Gastroesophageal sphincter (tissue), 4 donors: ENCODE measurements around the gene HERPUD1. TPM values are rescaled to one million over a fixed set of nuclear protein-coding genes. Genes with fewer than 3 reads are reported as not detected.

ENCODE experiments used
- ATAC-seq: fragments of 150-250 bp; one replicate; pipeline ENCODE4 v1.9.1; 2016; ENCODE audit warnings: mild to moderate bottlenecking, moderate library complexity
- H3K27ac ChIP-seq, 4 donors: fragments of 200-600 bp; sonication (generic) in 3 of 4; 1 replicate in 3 of 4; 2 replicates in 1 of 4; pipeline ENCODE4 v1.5.1; 2016 to 2019
- H3K27me3 ChIP-seq: fragments of 200-600 bp; sonication (generic); one replicate; pipeline ENCODE4 v1.5.1; 2019
- H3K36me3 ChIP-seq, 2 donors: fragments of 200-600 bp; sonication (generic); one replicate each; pipeline ENCODE4 v1.5.1; 2019; ENCODE audit warnings: control low read depth in 1 of 2
- H3K4me1 ChIP-seq, 3 donors: fragments of 200-600 bp; sonication (generic); 1 replicate in 2 of 3; 2 replicates in 1 of 3; pipeline ENCODE4 v1.5.1; 2016 to 2019; ENCODE audit warnings: control low read depth in 2 of 3
- H3K4me3 ChIP-seq, 2 donors: fragments of 200-600 bp; sonication (generic); one replicate each; pipeline ENCODE4 v1.5.1; 2019; ENCODE audit warnings: mild to moderate bottlenecking in 1 of 2, moderate library complexity in 1 of 2
- H3K9me3 ChIP-seq, 3 donors: fragments of 200-600 bp; sonication (generic); one replicate each; pipeline ENCODE4 v1.5.1; 2017 to 2019; ENCODE audit warnings: control low read depth in 2 of 3
- EP300 ChIP-seq: sonication (generic); formaldehyde crosslinking; IDR thresholded peaks from one replicate; pipeline ENCODE4 v1.6.1; 2017; ENCODE audit warnings: antibody characterized with exemption, mild to moderate bottlenecking
- POLR2A ChIP-seq, 2 donors: fragments of 450-650 bp; IDR thresholded peaks; one replicate each; pipeline ENCODE4 v1.6.1; 2017; ENCODE audit warnings: antibody characterized with exemption in 2 of 2, mild to moderate bottlenecking in 2 of 2, moderate library complexity in 1 of 2
- POLR2AphosphoS5 ChIP-seq: sonication (generic); formaldehyde crosslinking; IDR thresholded peaks from one replicate; pipeline ENCODE4 v1.6.1; 2017; ENCODE audit warnings: antibody characterized with exemption
- WGBS, 2 donors: methylation state at CpG; one replicate each; pipeline ENCODE4 v1.1.5; 2018; ENCODE audit warnings: low coverage in 1 of 2; 5-methylcytosine and 5-hydroxymethylcytosine counted together
- total RNA-seq, 4 donors: library from RNA; depleted of rRNA; stranded (reverse); fragments of >200 nt; gene quantifications; one replicate each; pipeline ENCODE4 v1.1.0, GENCODE V29; 2016
- TF ChIP-seq, protein P1 (sequence below), 4 experiments: fragments of 200-600 bp in 2 of 4; fragments of 450-650 bp in 2 of 4; sonication (generic) in 1 of 4; IDR thresholded peaks; one replicate each; pipeline ENCODE4 v1.5.1; 2017 to 2019; ENCODE audit warnings: antibody characterized with exemption in 4 of 4, mild to moderate bottlenecking in 2 of 4, moderate library complexity in 2 of 4

The HERPUD1 gene
- total RNA-seq, 4 donors from 2014 or later: 41.2 to 87.5 (median 79.1) TPM

- no peaks in the 10 kb centered on the region for H3K4me1 ChIP-seq
- ATAC-seq: no peak
- H3K27ac ChIP-seq: no peak overlapping the region
- no peak overlapping the region for H3K4me3 ChIP-seq
- H3K9me3 ChIP-seq: no peaks in the 10 kb centered on the region
- TF ChIP-seq POLR2A (IDR thresholded peaks at IDR 0.05) (no peak), POLR2AphosphoS5 (no peak), EP300 (no peak)
- TF ChIP-seq, protein P1, sequence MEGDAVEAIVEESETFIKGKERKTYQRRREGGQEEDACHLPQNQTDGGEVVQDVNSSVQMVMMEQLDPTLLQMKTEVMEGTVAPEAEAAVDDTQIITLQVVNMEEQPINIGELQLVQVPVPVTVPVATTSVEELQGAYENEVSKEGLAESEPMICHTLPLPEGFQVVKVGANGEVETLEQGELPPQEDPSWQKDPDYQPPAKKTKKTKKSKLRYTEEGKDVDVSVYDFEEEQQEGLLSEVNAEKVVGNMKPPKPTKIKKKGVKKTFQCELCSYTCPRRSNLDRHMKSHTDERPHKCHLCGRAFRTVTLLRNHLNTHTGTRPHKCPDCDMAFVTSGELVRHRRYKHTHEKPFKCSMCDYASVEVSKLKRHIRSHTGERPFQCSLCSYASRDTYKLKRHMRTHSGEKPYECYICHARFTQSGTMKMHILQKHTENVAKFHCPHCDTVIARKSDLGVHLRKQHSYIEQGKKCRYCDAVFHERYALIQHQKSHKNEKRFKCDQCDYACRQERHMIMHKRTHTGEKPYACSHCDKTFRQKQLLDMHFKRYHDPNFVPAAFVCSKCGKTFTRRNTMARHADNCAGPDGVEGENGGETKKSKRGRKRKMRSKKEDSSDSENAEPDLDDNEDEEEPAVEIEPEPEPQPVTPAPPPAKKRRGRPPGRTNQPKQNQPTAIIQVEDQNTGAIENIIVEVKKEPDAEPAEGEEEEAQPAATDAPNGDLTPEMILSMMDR (IDR thresholded peaks at IDR 0.05): no peak
- H3K36me3 ChIP-seq: no peaks in the 10 kb centered on the region
- 70% methylated on average over 2 of the region's 12 CpGs; no CpG with 5 or more reads in 1 of the 2 donors for WGBS, 2 donors
- no peaks in the 10 kb centered on the region for H3K27me3 ChIP-seq
Observed at GRCh38 chr16:56894331-56894917, 37.5 kb upstream of the HERPUD1 start.

DNA sequence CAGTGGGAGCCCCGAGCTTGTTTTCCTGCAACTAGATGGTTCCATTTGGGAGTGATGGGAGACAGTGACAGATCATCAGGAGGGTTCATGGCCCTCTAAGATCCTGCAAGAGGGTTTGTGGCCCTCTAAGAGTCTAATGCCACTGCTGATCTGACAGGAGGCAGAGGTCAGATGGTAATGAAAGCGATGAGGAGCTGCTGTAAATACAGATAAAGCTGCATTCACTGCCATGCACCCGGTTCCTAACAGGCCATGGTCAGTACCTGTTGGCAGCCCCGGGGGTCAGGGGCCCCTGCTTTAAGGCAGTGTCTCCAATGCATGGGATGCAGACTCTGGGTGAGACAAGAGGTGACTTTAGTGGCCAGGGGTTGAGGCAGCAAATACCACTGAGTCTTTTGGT lies 36.1 kb upstream of the HERPUD1 start:
- Histone ChIP-seq H3K27me3 (no peaks in the 10 kb centered on the region), H3K27ac (no peak overlapping the region), H3K9me3 (no peaks in the 10 kb centered on the region), H3K4me3 (no peak overlapping the region), H3K36me3 (no peaks in the 10 kb centered on the region), H3K4me1 (no peaks in the 10 kb centered on the region)
- WGBS, 2 donors: 46 to 80% methylated on average over 2 to 4 of the region's 4 CpGs
- no peak for ATAC-seq
- no peak for TF ChIP-seq POLR2A (IDR thresholded peaks at IDR 0.05)
- no peak for TF ChIP-seq POLR2AphosphoS5
- no peak for TF ChIP-seq EP300
- TF ChIP-seq, protein P1 (IDR thresholded peaks at IDR 0.05): no peak

GRCh38 chr16:56896244-56896643 lies 35.7 kb upstream of the HERPUD1 start:
- no peak for TF ChIP-seq EP300
- no peak for TF ChIP-seq POLR2AphosphoS5
- no peak for TF ChIP-seq POLR2A (IDR thresholded peaks at IDR 0.05)
- TF ChIP-seq, protein P1 (IDR thresholded peaks at IDR 0.05): no peak
- no peak for ATAC-seq
- no peak overlapping the region for H3K4me3 ChIP-seq
- no peaks in the 10 kb centered on the region for H3K9me3 ChIP-seq
- H3K27me3 ChIP-seq: no peaks in the 10 kb centered on the region
- 83% methylated on average over 2 of the region's 3 CpGs; no CpG with 5 or more reads in 1 of the 2 donors for WGBS, 2 donors
- no peaks in the 10 kb centered on the region for H3K36me3 ChIP-seq
- no peaks in the 10 kb centered on the region for H3K4me1 ChIP-seq
- H3K27ac ChIP-seq: no peak overlapping the region

DNA sequence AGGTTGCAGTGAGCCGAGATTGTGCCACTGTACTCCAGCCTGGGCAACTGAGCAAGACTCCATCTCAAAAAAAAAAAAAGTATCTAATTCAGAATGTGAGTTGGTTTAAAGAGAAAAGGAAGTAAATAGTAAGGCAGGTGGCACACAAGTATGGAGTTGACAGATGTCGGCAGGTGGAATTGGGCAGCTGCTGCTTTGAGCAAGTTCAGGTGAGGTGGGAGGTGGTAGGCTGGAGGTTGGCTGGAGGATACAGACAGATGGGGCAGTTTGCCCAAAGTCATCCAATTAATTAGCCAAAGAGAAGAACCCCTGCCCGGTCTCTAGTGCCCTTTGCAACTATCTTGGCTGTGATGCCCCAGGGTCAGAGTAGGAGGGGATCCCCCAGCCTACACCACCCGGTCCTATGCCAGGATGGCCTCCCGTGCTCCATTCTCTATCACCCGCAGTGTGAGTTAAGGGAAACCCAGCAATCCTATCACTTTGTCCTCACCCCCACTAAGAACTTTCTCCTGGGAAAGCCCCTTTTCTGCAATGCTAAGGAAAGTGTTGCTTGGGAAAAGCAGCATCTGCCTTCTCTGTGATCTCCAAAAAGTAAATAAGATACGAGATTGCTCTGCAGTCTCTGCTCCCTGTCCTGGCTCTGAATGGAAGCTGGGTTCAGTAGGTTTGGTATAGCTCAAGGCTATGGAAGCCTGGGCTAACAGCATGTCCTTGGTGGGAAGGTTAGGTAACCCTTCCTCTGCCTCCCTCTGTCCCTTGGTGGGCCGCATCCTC lies 34.7 kb upstream of the HERPUD1 start:
- 83 to 100% methylated on average over 2 to 8 of the region's 8 CpGs for WGBS, 2 donors
- no peak overlapping the region for H3K27ac ChIP-seq
- H3K27me3 ChIP-seq: no peaks in the 10 kb centered on the region
- H3K4me3 ChIP-seq: no peak overlapping the region
- no peaks in the 10 kb centered on the region for H3K4me1 ChIP-seq
- no peaks in the 10 kb centered on the region for H3K9me3 ChIP-seq
- TF ChIP-seq, protein P1 (IDR thresholded peaks at IDR 0.05): no peak
- TF ChIP-seq EP300: no peak
- no peak for TF ChIP-seq POLR2AphosphoS5
- TF ChIP-seq POLR2A (IDR thresholded peaks at IDR 0.05): no peak
- no peaks in the 10 kb centered on the region for H3K36me3 ChIP-seq
- ATAC-seq: no peak

- no peak overlapping the region for H3K27ac ChIP-seq
- H3K9me3 ChIP-seq: no peaks in the 10 kb centered on the region
- H3K27me3 ChIP-seq: no peaks in the 10 kb centered on the region
- no peak for ATAC-seq
- no peak for TF ChIP-seq EP300
- no peak for TF ChIP-seq POLR2A (IDR thresholded peaks at IDR 0.05)
- TF ChIP-seq, protein P1 (IDR thresholded peaks at IDR 0.05): no peak
- TF ChIP-seq POLR2AphosphoS5: no peak
- 85 to 95% methylated on average over 8 of the region's 8 CpGs for WGBS, 2 donors
- no peak overlapping the region for H3K4me3 ChIP-seq
- no peaks in the 10 kb centered on the region for H3K4me1 ChIP-seq
- no peaks in the 10 kb centered on the region for H3K36me3 ChIP-seq
Observed at GRCh38 chr16:56898847-56899246, 33.1 kb upstream of the HERPUD1 start.
